Head of caudate nucleus (tissue), 42 donors: ENCODE data around the gene THBD.

Experiments used
- DNase-seq, 42 donors: peaks; one replicate each; pipeline versions ENCODE4 v3.0.0 to v3.0.0-alpha.2; 2020 to 2021; ENCODE audit warnings: mixed read lengths in 7 of 42
- intact Hi-C: fragments of 100-400 bp; cut with DNase I; formaldehyde crosslinking; loops from one replicate; pipeline ENCODE4 v1.15.0; 2022

Gene THBD

GRCh38 chr20:23085436-23086055 lies 36.1 kb upstream of the THBD start:
- DNase-seq, result peak in 1 of 42 donors; percentile 1
- intact Hi-C loops, result no loop called here

GRCh38 chr20:23084845-23085365 lies 35.4 kb upstream of the THBD start:
- intact Hi-C loops, result no loop called here
- DNase-seq, result no peak

GRCh38 chr20:23084282-23084844 lies 34.9 kb upstream of the THBD start:
- DNase-seq, result no peak
- intact Hi-C loops, result no loop called here

GRCh38 chr20:23083553-23084220 lies 34.2 kb upstream of the THBD start:
- intact Hi-C loops, result no loop called here
- DNase-seq, result no peak

GRCh38 chr20:23082846-23083552 lies 33.5 kb upstream of the THBD start:
- intact Hi-C loops, result no loop called here
- no peak for DNase-seq

- intact Hi-C loops, result no loop called here
- DNase-seq, result no peak
Observed at GRCh38 chr20:23081263-23081819, 31.9 kb upstream of the THBD start.

GRCh38 chr20:23080521-23080920 lies 31.0 kb upstream of the THBD start:
- DNase-seq, result no peak
- intact Hi-C loops, result no loop called here

- DNase-seq, result no peak
- intact Hi-C loops, result no loop called here
Observed at GRCh38 chr20:23079926-23080325, 30.5 kb upstream of the THBD start.

- DNase-seq, result no peak
- intact Hi-C loops, result no loop called here
Observed at GRCh38 chr20:23079016-23079351, 29.5 kb upstream of the THBD start.

GRCh38 chr20:23078351-23079015 lies 29.0 kb upstream of the THBD start:
- intact Hi-C loops, result no loop called here
- DNase-seq, result no peak

GRCh38 chr20:23077277-23077676 lies 27.8 kb upstream of the THBD start:
- no peak for DNase-seq
- intact Hi-C loops, result no loop called here

GRCh38 chr20:23074052-23074451 lies 24.6 kb upstream of the THBD start:
- no peak for DNase-seq
- intact Hi-C loops, result loop anchor here (5.0 kb wide), 1 partner anchor 262 kb away; no protein-coding TSS in a partner anchor

GRCh38 chr20:23072892-23073586 lies 23.6 kb upstream of the THBD start:
- intact Hi-C loops, result loop anchor here (5.0 kb wide), 1 partner anchor 261 kb away; no protein-coding TSS in a partner anchor
- no peak for DNase-seq

GRCh38 chr20:23071996-23072395 lies 22.5 kb upstream of the THBD start:
- DNase-seq, result no peak
- intact Hi-C loops, result loop anchor here (5.0 kb wide), 1 partner anchor 260 kb away; no protein-coding TSS in a partner anchor

- no peak for DNase-seq
- intact Hi-C loops, result loop anchor here (5.0 kb wide), 1 partner anchor 259 kb away; no protein-coding TSS in a partner anchor
Observed at GRCh38 chr20:23071398-23071797, 21.9 kb upstream of the THBD start.

- DNase-seq, result no peak
- intact Hi-C loops, result no loop called here
Observed at GRCh38 chr20:23069108-23069507, 19.6 kb upstream of the THBD start.

GRCh38 chr20:23068283-23068682 lies 18.8 kb upstream of the THBD start:
- DNase-seq, result no peak

GRCh38 chr20:23066772-23067171 lies 17.3 kb upstream of the THBD start:
- DNase-seq, result no peak
- intact Hi-C loops, result no loop called here

More at GRCh38 chr20:23068283-23068682, 18.8 kb upstream of the THBD start:
- intact Hi-C loops, result no loop called here
